ENCODE data around the gene MARCHF4. TPM values are rescaled to one million over a fixed set of nuclear protein-coding genes. Genes with fewer than 3 reads are reported as not detected.

Gene MARCHF4
- total and polyA plus RNA-seq, 2 donors (not counting 1 experiment from before 2014, with no cell fraction given) = 1.3 to 3.6 TPM

DNA sequence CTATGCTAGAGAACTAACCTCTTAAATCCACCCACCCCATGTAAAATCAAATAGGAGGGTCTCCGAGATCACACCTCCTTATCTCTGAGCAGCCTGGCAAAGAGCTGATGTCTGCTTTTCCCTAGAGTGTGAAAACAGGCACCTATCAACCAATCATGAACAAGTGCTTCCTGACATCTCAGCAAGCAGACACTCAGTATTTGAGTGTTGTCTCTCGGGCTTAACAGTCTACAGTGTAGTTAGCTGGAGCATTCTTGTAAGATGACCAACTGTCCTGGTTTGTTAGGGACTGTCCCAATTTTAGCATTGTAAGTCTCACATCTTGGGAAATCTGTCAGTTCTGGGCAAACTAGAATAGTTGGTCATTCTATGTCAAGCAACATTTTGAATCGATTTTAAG, 26.4 kb downstream of the MARCHF4 start:
- no peak for DNase-seq (ENCODE audit: low read depth in 2 of 2)
- peaks cover 2% of the 10 kb centered on the region for H3K36me3 ChIP-seq (ENCODE audit: control insufficient read depth, insufficient read depth, low read length)
- peaks cover 8% of the 10 kb centered on the region for H3K79me2 ChIP-seq (ENCODE audit: control insufficient read depth, insufficient read depth, low read length)
- H3K9me3 ChIP-seq (ENCODE audit: control insufficient read depth, insufficient read depth, low read depth, low read length) = no peaks in the 10 kb centered on the region
- H2AFZ ChIP-seq (ENCODE audit: low read length) = no peak overlapping the region
- H4K20me1 ChIP-seq (ENCODE audit: control insufficient read depth, extremely low read depth, insufficient read depth, low read length) = no peaks in the 10 kb centered on the region
- H3K27me3 ChIP-seq (ENCODE audit: control insufficient read depth, insufficient read depth, low read length) = no peaks in the 10 kb centered on the region
- no peak overlapping the region for H3K27ac ChIP-seq (ENCODE audit: insufficient read depth, low read length)
- no peak overlapping the region for H3K4me3 ChIP-seq (replicated peaks in 1 of 4; ENCODE audit: control extremely low read depth in 1 of 4, insufficient read depth in 1 of 4, low read depth in 3 of 4, low read length in 4 of 4)
- H3K4me2 ChIP-seq (ENCODE audit: extremely low read depth, insufficient read depth, low read length) = no peak overlapping the region
- H3K4me1 ChIP-seq (ENCODE audit: control insufficient read depth, extremely low read depth, insufficient read depth, low read length) = peaks cover 28% of the 10 kb centered on the region
- TF ChIP-seq, protein P1, sequence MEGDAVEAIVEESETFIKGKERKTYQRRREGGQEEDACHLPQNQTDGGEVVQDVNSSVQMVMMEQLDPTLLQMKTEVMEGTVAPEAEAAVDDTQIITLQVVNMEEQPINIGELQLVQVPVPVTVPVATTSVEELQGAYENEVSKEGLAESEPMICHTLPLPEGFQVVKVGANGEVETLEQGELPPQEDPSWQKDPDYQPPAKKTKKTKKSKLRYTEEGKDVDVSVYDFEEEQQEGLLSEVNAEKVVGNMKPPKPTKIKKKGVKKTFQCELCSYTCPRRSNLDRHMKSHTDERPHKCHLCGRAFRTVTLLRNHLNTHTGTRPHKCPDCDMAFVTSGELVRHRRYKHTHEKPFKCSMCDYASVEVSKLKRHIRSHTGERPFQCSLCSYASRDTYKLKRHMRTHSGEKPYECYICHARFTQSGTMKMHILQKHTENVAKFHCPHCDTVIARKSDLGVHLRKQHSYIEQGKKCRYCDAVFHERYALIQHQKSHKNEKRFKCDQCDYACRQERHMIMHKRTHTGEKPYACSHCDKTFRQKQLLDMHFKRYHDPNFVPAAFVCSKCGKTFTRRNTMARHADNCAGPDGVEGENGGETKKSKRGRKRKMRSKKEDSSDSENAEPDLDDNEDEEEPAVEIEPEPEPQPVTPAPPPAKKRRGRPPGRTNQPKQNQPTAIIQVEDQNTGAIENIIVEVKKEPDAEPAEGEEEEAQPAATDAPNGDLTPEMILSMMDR (conservative IDR thresholded peaks at IDR 0.05 in 1 of 2, IDR thresholded peaks at IDR 0.05 in 1 of 2; ENCODE audit: low read depth in 1 of 2, low read length in 2 of 2) = no peak
- TF ChIP-seq EZH2 (IDR thresholded peaks at IDR 0.05; ENCODE audit: low read length, missing control alignments) = no peak
- H3K9ac ChIP-seq (ENCODE audit: insufficient read depth, low read length) = no peak overlapping the region

DNA sequence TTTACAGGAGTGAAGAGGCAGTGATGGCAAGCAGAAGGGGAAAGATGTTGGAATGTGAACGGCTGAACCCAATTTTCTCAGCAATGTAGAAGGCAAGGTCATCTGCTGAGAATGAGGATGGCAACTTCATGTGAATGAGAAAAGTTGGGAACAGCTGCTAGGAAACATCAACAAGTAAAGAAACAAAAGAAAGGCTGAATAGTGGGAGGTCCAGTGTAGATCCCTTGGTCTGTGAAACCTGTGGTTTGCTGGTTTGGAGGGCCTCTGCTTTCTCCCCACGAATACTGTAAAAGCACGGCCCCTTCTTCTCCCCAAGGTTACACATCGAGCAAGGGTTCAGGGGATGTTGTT, 27.4 kb downstream of the MARCHF4 start:
- H3K27me3 ChIP-seq (ENCODE audit: control insufficient read depth, insufficient read depth, low read length) = no peaks in the 10 kb centered on the region
- no peak overlapping the region for H3K27ac ChIP-seq (ENCODE audit: insufficient read depth, low read length)
- TF ChIP-seq, protein P1 (conservative IDR thresholded peaks at IDR 0.05 in 1 of 2, IDR thresholded peaks at IDR 0.05 in 1 of 2; ENCODE audit: low read depth in 1 of 2, low read length in 2 of 2) = no peak
- no peak for DNase-seq (ENCODE audit: low read depth in 2 of 2)
- no peaks in the 10 kb centered on the region for H3K36me3 ChIP-seq (ENCODE audit: control insufficient read depth, insufficient read depth, low read length)
- no peak overlapping the region for H3K9ac ChIP-seq (ENCODE audit: insufficient read depth, low read length)
- H4K20me1 ChIP-seq (ENCODE audit: control insufficient read depth, extremely low read depth, insufficient read depth, low read length) = no peaks in the 10 kb centered on the region
- H3K79me2 ChIP-seq (ENCODE audit: control insufficient read depth, insufficient read depth, low read length) = peaks cover 3% of the 10 kb centered on the region
- no peak overlapping the region for H3K4me3 ChIP-seq (replicated peaks in 1 of 4; ENCODE audit: control extremely low read depth in 1 of 4, insufficient read depth in 1 of 4, low read depth in 3 of 4, low read length in 4 of 4)
- no peak overlapping the region for H3K4me2 ChIP-seq (ENCODE audit: extremely low read depth, insufficient read depth, low read length)
- peaks cover 28% of the 10 kb centered on the region for H3K4me1 ChIP-seq (ENCODE audit: control insufficient read depth, extremely low read depth, insufficient read depth, low read length)
- no peak overlapping the region for H2AFZ ChIP-seq (ENCODE audit: low read length)
- no peaks in the 10 kb centered on the region for H3K9me3 ChIP-seq (ENCODE audit: control insufficient read depth, insufficient read depth, low read depth, low read length)

DNA sequence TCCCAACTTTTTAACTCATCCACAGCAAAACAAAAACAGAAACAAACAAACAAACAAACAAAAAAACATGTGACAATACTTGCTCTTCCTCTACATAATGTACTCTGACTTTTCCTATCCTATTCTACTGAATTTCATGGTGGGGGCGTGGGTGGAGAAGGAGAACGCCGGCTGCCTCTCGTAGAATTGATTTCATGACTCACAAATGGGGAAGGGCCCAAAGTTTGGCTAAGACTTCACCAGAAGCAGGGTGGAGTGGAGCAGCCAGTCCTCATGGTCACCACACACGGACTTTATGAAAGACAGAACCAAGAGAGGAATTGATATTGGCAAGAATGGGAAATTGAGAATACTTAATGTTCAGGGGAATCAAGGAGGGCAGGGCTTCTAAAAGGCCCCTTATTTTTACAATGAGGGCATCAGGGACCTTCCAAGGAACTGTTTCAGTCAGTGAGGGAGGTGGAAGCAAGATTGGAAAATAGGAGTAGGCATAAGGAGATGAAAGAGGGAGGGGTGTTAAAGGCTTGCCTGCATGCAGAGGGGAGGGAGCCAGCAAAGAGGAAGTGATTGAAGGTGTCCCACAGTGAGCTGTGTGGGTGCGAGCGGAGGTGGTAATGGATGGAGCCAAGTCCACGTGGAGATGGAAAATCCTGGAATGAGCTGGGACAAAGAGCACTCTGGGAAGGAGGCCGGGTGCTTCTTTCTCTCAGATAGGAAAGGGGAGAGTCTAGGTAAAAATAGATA, 27.9 kb downstream of the MARCHF4 start:
- H3K36me3 ChIP-seq (ENCODE audit: control insufficient read depth, insufficient read depth, low read length) = no peaks in the 10 kb centered on the region
- no peak overlapping the region for H3K4me3 ChIP-seq (replicated peaks in 1 of 4; ENCODE audit: control extremely low read depth in 1 of 4, insufficient read depth in 1 of 4, low read depth in 3 of 4, low read length in 4 of 4)
- H3K9ac ChIP-seq (ENCODE audit: insufficient read depth, low read length) = no peak overlapping the region
- H3K27me3 ChIP-seq (ENCODE audit: control insufficient read depth, insufficient read depth, low read length) = no peaks in the 10 kb centered on the region
- TF ChIP-seq EZH2 (IDR thresholded peaks at IDR 0.05; ENCODE audit: low read length, missing control alignments) = no peak
- TF ChIP-seq, protein P1 (conservative IDR thresholded peaks at IDR 0.05 in 1 of 2, IDR thresholded peaks at IDR 0.05 in 1 of 2; ENCODE audit: low read depth in 1 of 2, low read length in 2 of 2) = no peak
- no peak overlapping the region for H2AFZ ChIP-seq (ENCODE audit: low read length)
- H3K27ac ChIP-seq (ENCODE audit: insufficient read depth, low read length) = peak overlapping the region; percentile 9
- H3K9me3 ChIP-seq (ENCODE audit: control insufficient read depth, insufficient read depth, low read depth, low read length) = no peaks in the 10 kb centered on the region
- peak overlapping the region; percentile 54 for H3K4me2 ChIP-seq (ENCODE audit: extremely low read depth, insufficient read depth, low read length)
- H3K4me1 ChIP-seq (ENCODE audit: control insufficient read depth, extremely low read depth, insufficient read depth, low read length) = peaks cover 28% of the 10 kb centered on the region
- no peaks in the 10 kb centered on the region for H4K20me1 ChIP-seq (ENCODE audit: control insufficient read depth, extremely low read depth, insufficient read depth, low read length)
- DNase-seq (ENCODE audit: low read depth in 2 of 2) = peak in 1 of 2 donors; percentile 36
- no peaks in the 10 kb centered on the region for H3K79me2 ChIP-seq (ENCODE audit: control insufficient read depth, insufficient read depth, low read length)
